K562 (cell line): ENCODE data around the gene FOXM1.

Experiments used
- CTCF ChIP-seq, 3 experiments: IDR thresholded peaks in 2 of 3; conservative IDR thresholded peaks in 1 of 3; 2 replicates each; pipeline ENCODE4 v1.5.1; 2011 to 2012; ENCODE audit warnings: low read length in 3 of 3, mild to moderate bottlenecking in 3 of 3, control low read depth in 2 of 3, improper control_type of control experiment in 1 of 3, inconsistent platforms in 1 of 3, low read depth in 1 of 3, mixed read lengths in 1 of 3, moderate library complexity in 1 of 3; ENCODE audit not compliant: insufficient read depth in 2 of 3
- ETS1 ChIP-seq: conservative IDR thresholded peaks from 2 replicates; pipeline ENCODE4 v1.6.1; 2011; ENCODE audit warnings: low read depth, mild to moderate bottlenecking, low read length; ENCODE audit not compliant: control insufficient read depth
- EZH2 ChIP-seq: IDR thresholded peaks from 2 replicates; pipeline ENCODE4 v1.6.1; 2012; ENCODE audit warnings: low read depth, mild to moderate bottlenecking, inconsistent platforms, low read length, borderline replicate concordance
- MXI1 ChIP-seq: IDR thresholded peaks from 2 replicates; pipeline ENCODE4 v1.6.1; 2011; ENCODE audit warnings: low read depth, mild to moderate bottlenecking, improper control_type of control experiment, low read length
- STAT6 ChIP-seq: sonication (generic); formaldehyde crosslinking; IDR thresholded peaks from 2 replicates; pipeline ENCODE4 v1.8.1; 2023; ENCODE audit warnings: mild to moderate bottlenecking, missing genetic modification reagents

GRCh38 chr12:2877953-2878732, 1.2 kb upstream of the FOXM1 start:
- TF ChIP-seq CTCF (IDR thresholded peaks at IDR 0.05 in 2 of 3, conservative IDR thresholded peaks at IDR 0.05 in 1 of 3; ENCODE audit: insufficient read depth in 2 of 3, low read depth in 1 of 3, low read length in 3 of 3) (no peak), MXI1 (no peak), ETS1 (no peak), EZH2 (no peak), STAT6 (CRISPR knock-in tag) (no peak)
